NCI-H2081 (cell line): ENCODE results near the gene VAC14.

Experiments
- DNase-seq, 2 experiments: peaks; one replicate each; lab custom pipeline; 2025; lab: John Stamatoyannopoulos, UW

Gene VAC14

GRCh38 chr16:70725024-70725911 lies 75.7 kb downstream of the VAC14 start:
- DNase-seq: no peak

DNA sequence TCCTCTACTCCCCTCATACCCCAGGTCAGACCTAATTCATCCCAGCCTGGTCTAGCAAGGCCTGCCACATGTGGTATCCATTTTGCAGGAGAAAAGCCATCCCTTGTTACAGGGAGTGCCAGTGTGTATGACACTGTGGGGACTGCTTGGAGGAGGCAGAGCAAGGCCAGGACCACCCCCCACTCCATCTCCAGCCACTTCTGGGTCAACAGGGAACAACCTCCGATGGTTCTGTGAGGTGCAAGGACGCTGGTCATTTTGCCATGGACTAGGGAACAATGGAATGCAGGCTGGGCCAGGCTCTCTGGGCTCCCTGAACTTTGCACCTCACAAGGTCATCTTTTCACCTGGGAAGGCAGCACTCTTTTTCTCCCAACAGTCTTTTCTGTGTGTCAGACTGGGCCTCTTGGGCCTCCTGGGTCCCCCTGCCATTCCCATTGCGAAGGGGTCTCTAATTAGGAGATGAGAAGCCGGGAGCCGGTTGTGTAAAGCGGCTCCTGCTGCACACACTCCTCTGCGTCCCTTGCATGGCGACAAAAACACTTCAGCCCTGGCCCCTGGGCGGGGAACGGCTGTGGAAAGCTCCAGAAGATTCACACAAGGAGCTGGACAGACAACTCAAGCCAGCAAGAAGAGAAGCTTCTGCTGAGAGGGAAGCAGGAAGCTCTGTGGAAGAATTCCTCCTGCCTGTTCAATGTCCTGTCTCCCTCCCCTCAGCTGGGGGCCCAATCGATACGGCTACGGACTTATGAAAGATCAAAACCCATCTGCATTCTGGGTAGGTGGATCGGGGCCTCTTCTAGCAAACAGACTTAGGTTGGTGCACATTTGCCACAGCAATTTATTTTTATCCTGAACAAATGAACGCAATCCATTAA lies 76.6 kb downstream of the VAC14 start:
- DNase-seq: no peak

- no peak for DNase-seq
Observed at GRCh38 chr16:70723740-70724145, 77.2 kb downstream of the VAC14 start.

DNA sequence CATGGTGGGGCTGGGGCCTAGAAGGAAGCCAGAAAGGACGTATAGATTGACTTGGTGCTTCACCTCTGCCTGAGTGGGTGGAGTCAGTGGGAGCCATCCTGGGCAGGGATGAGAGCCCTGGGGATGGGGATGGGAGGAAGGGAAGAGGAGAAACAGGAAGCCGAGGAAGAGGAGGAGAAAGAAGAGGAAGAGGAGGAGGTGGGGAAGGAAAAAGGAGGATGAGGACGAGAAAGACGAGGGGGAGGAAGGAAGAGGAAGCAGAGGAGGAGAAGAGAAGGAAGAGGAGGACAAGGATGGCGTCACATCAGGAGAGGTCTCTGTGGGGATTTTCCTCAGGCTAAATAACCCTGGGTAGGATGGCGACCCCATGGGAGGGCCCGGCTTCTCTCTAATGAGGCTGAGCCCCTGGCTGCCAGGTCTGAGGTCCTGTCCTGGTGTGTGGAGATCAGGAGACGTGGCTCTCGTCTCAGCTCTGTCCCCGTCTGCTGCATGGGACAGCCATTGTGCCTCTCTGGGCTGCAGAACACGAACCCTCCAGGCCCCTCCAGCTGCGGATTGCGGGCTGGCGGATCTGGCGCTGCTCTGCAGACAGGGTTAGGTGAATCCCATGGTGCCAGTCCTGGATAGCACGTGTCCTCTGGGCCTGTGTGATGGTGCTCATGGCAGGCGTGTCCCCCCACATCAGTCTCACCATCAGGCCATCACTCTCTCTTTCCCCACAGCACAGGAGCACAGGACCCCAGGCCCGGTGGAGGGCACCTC lies 79.6 kb downstream of the VAC14 start:
- no peak for DNase-seq

DNA sequence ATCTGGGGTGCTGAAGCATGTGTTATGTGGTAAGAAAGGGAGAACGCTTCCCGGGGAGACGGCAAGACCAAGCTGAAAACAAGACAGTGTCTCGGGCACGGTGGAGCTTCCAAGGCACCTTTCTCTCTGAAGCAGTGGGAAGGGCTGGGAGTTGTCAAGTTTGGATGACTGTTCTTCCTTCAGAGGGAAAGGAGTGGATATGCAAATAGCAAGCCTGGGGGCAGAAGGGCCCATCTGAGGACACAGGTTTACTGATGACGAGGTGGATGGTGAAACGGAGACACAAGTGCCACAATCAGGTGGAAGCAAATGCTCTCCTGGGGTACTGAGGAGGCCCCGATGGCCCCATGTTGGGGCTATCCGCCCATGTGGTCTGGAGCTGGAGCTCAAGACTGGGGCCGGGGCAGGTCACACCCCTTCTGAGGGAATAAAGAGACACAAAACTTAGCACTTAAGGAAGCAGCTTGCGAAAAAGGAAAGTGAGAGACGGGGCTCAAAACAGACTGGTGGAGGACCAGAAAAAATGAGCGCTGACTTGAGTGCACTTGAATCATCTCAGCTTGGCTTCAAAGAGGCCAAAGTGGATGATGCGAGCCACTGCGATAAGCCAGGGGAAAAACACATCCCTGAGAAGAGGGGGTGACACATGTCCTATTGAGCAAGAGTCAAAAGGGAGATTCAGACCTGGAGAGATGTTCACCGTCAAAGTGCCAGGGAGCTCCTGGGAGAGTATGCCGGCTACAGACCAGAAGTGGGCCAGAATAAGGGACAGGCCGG lies 80.3 kb downstream of the VAC14 start:
- no peak for DNase-seq

DNA sequence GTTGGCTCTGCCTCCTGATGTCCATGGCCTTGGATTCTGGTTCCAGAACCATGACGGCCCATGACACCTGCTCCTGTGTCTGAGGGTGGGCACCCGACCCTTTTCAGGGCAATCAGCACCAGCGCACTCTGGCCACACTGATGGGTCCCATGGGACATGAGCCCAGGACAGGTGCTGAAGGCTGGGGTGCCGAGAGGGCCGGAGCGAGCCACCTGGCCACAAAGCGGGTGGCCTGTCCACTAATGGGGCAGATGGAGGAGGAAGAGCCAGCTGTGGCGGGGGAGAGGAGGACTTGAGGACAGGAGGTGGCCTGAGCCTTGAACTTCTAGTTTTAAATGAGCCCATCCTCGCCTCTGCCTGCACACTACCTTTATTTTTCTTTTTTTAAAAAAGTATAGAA lies 83.9 kb downstream of the VAC14 start:
- DNase-seq: no peak

DNA sequence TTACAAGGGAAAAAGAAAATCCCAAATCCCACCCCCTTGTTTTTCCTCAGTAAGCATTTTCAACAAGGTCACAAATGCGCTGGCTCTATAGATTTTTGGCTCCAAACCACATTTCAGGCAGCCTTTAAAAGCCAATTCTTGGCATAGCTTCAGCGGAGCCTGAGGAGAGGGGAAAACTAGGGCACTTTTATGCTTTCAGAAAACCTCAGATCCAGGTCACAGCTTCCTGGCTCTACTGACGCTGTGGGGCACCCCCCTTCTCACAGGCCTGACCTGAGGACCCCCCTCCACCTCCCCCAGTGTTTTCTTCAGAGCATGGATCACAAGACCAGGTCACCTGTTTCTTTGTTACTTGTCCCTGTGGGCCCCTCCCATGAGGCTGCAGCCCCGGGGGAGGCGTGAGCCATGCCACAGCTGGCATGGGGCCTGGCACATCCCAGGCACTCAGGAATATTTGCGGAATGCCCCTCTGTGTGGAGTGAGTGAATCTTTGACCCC lies 85.0 kb downstream of the VAC14 start:
- no peak for DNase-seq

- DNase-seq: no peak
Observed at GRCh38 chr16:70715055-70715858, 85.7 kb downstream of the VAC14 start.

- DNase-seq: no peak
Observed at GRCh38 chr16:70714581-70715054, 86.3 kb downstream of the VAC14 start.

- DNase-seq: no peak
Observed at GRCh38 chr16:70713824-70714223, 87.1 kb downstream of the VAC14 start.

GRCh38 chr16:70713342-70713741 lies 87.6 kb downstream of the VAC14 start:
- no peak for DNase-seq

GRCh38 chr16:70712942-70713341 lies 88.0 kb downstream of the VAC14 start:
- DNase-seq: no peak

DNA sequence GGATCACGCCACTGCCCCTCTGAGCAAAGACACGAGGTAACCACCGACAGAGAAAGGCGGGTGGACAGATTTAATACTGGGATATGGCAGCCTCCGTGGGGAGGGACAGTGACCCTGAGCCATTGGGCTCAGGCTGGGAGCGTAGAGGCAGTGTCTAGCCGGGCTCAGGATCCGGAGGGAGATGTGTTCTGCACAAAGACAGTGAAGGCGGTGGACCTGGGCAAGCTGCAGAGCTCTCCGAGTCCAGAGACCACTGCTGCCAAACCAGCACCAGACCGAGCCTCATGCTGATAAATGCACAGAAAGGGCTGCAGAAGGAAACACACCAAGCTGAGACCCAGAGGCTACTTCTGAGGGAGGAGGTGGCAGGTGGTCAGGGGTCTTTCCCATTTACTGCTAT lies 88.6 kb downstream of the VAC14 start:
- no peak for DNase-seq

DNA sequence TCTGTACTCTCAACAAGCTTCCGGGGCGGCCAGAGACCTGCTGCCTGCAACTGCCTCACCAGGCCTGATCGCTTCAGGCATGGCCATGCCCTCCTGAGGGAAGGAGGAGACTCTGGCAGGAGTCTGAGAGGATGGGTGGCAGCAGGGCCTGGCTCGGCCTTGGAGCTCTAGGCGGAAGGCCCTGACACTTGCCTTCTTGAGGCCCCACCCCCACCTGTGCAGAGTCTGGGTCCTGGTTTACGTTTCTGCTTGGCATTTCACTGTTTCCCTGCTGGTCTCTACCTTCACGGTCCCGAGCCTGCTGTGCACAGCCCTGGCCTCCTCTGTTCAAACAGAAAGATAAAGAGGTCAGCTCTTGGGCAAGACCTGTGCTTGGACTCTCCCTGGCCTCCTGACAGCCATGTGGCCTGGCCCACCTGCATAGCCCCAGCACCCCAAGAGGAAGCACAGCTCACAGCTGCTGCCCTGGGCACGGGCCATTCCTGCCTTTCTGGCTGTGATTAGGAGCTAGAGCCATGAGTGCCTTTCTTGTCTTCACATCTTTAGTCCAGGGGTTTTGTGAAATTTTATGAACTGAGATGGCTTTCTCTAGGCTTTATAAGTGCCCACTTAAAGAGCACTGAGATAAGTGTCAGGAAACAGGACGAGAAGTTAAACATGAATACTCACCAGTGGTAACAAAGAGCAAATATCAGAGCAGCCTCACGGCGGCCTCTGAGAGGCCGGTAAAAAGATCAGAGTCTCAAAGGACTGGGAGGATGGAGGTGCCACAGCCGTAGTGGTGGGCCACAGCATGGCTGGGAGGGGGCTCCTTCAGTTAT lies 89.5 kb downstream of the VAC14 start:
- DNase-seq: no peak

DNA sequence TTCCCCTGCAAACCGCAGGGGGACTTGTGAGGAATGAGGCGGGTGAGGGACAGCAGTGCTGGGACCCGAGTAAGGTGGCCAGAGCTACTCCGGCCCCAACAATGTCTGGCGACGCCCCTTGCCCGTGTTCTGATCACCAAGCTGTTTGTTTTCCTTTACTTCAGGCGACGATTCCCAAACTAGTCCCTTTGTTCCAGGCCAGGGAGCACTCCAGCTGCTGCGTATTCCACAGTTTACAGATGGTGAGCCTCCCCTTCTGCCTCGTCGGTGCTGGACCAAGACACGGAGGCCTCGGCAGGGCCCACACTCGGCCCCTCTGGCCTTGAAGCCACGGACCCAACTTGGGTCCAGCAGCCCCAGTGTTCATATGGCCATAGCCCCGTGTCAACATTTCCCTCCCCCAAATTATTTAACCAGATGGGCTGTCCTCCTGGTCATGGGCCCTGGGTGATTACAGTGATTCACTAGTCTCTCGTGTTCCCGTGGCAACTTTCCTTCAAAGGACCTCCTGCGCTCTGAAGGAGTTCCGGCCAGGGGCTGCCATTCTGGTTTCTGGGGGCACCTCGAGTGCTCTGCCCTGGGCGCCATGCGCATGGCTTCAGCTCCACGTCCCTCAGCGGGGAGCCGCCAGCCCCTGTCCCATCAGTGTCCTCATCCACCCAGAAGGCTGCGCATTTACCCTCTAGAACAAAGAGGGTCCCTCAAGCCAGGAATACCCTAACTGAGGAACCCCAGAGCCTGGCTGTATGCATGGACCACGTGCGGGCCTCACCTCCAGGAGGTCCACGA lies 90.3 kb downstream of the VAC14 start:
- no peak for DNase-seq

DNA sequence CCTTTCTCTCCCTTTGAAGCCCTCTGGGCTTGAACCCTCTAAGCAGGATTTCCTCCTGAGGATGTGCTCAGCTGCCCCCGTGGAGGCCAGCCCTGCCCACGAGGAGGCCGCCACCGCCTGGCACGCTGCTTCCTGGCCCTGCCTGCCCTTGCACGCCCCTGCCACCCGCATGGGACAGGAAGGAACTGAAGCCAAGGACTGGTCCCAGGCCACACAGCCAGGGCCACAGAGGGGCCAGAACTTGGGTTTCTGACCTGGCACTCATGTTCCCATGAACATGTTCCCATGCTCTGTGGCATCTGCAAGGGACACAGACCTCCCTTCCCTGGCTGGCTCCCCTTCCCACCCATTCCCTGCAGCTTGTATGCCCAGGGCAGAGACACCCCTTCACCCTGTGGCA lies 91.0 kb downstream of the VAC14 start:
- DNase-seq: no peak

GRCh38 chr16:70709457-70709856 lies 91.5 kb downstream of the VAC14 start:
- DNase-seq: no peak

GRCh38 chr16:70708366-70709246 lies 92.4 kb downstream of the VAC14 start:
- no peak for DNase-seq
